Spleen (tissue), 7 donors: ENCODE data around the gene HPS4.

Experiments
- CTCF ChIP-seq, 11 experiments: fragments of 200-600 bp in 7 of 11; fragments of 450-650 bp in 4 of 11; sonication (generic) in 4 of 11; IDR thresholded peaks in 8 of 11; conservative IDR thresholded peaks in 3 of 11; 1 replicate in 7 of 11; 2 replicates in 4 of 11; pipeline versions ENCODE4 v1.4.0 to v1.8.0; 2016 to 2021; ENCODE audit warnings: antibody characterized with exemption in 11 of 11, inconsistent platforms in 4 of 11, mild to moderate bottlenecking in 1 of 11
- POLR2A ChIP-seq, 3 donors: fragments of 450-650 bp; IDR thresholded peaks; one replicate each; pipeline ENCODE4 v1.5.1; 2017; ENCODE audit warnings: antibody characterized with exemption in 3 of 3, mild to moderate bottlenecking in 1 of 3
- POLR2AphosphoS5 ChIP-seq, 3 donors: sonication (generic); formaldehyde crosslinking; IDR thresholded peaks; one replicate each; pipeline ENCODE4 v1.5.1; 2017; ENCODE audit warnings: antibody characterized with exemption in 3 of 3
- donor health status: DM: no; HTN: no; CAD: no; lungs with moderate emphysema.
- donor health status: DM: no; HTN: no; CAD: no.
- donor health status: DM: no; HTN: no; CAD: no.

GRCh38 chr22:26514419-26515161 lies 31.0 kb upstream of the HPS4 start:
- no peak for TF ChIP-seq CTCF (IDR thresholded peaks at IDR 0.05 in 8 of 11, conservative IDR thresholded peaks at IDR 0.05 in 3 of 11)
- no peak for TF ChIP-seq POLR2A (IDR thresholded peaks at IDR 0.05)
- no peak for TF ChIP-seq POLR2AphosphoS5 (IDR thresholded peaks at IDR 0.05)
